Fibroblast of the aortic adventitia (primary cell): ENCODE measurements around the gene DDX3X. TPM values are rescaled to one million over a fixed set of nuclear protein-coding genes. Genes with fewer than 3 reads are reported as not detected.
A peak's percentile ranks its signal among the peaks of the same experiment; 100 is the strongest.

Experiments used
- DNase-seq: peaks from one replicate; pipeline ENCODE4 v3.0.0-alpha.2; 2010; ENCODE audit warnings: low read depth
- H3K4me3 ChIP-seq: 2 replicates; pipeline ENCODE4 v1.5.1; 2011; ENCODE audit warnings: low read depth, mild to moderate bottlenecking, control low read depth, low read length, moderate library complexity
- CTCF ChIP-seq: IDR thresholded peaks from 2 replicates; pipeline ENCODE4 v1.5.1; 2011; ENCODE audit warnings: mild to moderate bottlenecking, low read length, control low read depth, inconsistent platforms; ENCODE audit not compliant: insufficient read depth
- total RNA-seq: library from RNA; depleted of rRNA; stranded (reverse); fragments of >200 nt; gene quantifications from 2 replicates; pipeline ENCODE4 v1.2.3, GENCODE V29; 2012; ENCODE audit warnings: low replicate concordance

DDX3X gene
- total RNA-seq, 1 donor = 209 TPM

- no peak for DNase-seq
- no peak for TF ChIP-seq CTCF
- no peak overlapping the region for H3K4me3 ChIP-seq
Measured at GRCh38 chrX:41301438-41301824, 32.5 kb upstream of the DDX3X start.

GRCh38 chrX:41302370-41302769 lies 31.6 kb upstream of the DDX3X start:
- no peak overlapping the region for H3K4me3 ChIP-seq
- no peak for TF ChIP-seq CTCF
- no peak for DNase-seq

DNA sequence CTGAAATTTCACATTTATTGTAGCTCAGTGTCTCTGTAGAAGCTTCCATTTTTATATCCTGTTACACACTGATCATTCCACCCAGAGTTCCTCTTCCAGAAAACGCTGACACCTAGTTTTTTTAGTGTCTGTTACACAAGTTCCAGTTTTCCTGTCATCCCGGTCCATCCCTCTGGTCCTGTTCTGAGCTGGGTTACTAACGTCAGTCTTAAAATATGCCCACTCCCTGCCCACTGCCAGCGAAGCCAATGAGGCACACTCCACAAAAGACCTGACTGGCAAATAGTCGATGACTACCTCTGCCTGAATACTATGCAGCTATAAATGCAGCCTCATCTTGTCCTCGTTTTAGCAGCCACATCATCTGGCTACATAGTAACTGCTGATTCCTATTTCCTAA lies 30.9 kb upstream of the DDX3X start:
- no peak for DNase-seq
- no peak overlapping the region for H3K4me3 ChIP-seq
- TF ChIP-seq CTCF = no peak

- no peak for DNase-seq
- no peak overlapping the region for H3K4me3 ChIP-seq
- no peak for TF ChIP-seq CTCF
Measured at GRCh38 chrX:41304178-41304577, 29.8 kb upstream of the DDX3X start.

- H3K4me3 ChIP-seq = no peak overlapping the region
- DNase-seq = peak; percentile 64
- no peak for TF ChIP-seq CTCF
Measured at GRCh38 chrX:41308884-41309647, 24.9 kb upstream of the DDX3X start.

DNA sequence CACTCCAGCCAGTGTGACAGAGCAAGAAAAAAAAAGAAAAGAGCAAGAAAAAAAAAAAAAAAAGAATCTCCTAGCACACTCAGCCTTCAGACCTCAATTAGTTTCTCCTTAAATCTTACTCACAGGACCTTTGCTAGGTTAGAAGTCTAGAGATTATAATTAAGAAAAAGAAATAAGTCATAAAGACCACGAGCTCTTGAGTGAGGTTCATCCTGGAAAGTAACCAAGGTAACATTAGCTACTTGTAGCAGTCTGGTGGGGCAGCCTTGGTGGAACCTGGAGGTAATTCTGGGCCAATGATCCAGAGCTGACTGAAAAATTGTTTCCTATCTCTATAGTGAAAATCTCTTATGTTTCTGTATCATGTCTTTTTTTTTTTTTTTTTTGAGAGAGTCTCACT lies 21.2 kb upstream of the DDX3X start:
- no peak for TF ChIP-seq CTCF
- no peak for DNase-seq

DNA sequence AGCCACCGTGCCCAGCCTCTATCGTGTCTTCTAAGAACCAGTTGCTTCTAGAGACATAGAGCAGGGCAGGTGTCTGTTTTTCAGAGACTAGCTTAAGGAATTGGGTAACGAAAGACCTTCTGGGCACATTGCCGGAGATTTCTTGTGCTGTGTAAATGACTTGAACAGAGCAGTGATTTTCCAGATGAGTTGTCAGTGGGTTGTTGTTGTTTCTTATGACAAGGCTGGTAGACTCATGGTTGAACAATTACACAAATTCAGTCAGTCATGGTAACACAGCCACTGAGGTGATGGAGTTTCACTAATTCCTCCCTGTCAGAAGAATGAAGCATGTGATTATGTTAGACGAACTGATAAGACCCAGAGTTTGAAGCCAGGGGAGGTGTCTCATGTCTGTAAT lies 20.5 kb upstream of the DDX3X start:
- no peak for TF ChIP-seq CTCF
- peak; percentile 80 for DNase-seq
- H3K4me3 ChIP-seq = no peak overlapping the region

More for the DNA sequence above, 21.2 kb upstream of the DDX3X start:
- no peak overlapping the region for H3K4me3 ChIP-seq
